CD14-positive monocyte (primary cell): Measurements from ENCODE around the gene RETSAT. TPM values are rescaled to one million over a fixed set of nuclear protein-coding genes. Genes with fewer than 3 reads are reported as not detected.

ENCODE experiments used
- DNase-seq, 3 donors: peaks; one replicate each; pipeline ENCODE4 v3.0.0-alpha.2; 2011 to 2022
- H2AFZ ChIP-seq: 2 replicates; pipeline ENCODE4 v1.6.0; 2012; ENCODE audit warnings: mild to moderate bottlenecking, low read depth, low read length, inconsistent platforms; ENCODE audit not compliant: insufficient read depth, poor library complexity, severe bottlenecking
- H3K27ac ChIP-seq, 2 donors: 1 replicate in 1 of 2; 2 replicates in 1 of 2; pipeline ENCODE4 v1.5.1; 2012 to 2013; ENCODE audit warnings: low read length in 2 of 2, control low read depth in 1 of 2, inconsistent platforms in 1 of 2, low read depth in 1 of 2, mild to moderate bottlenecking in 1 of 2
- H3K27me3 ChIP-seq, 2 donors: one replicate each; pipeline versions ENCODE4 v1.6.0 to v1.6.1; 2011 to 2013; ENCODE audit warnings: low read length in 2 of 2; ENCODE audit not compliant: control insufficient read depth in 2 of 2, insufficient read depth in 2 of 2
- H3K36me3 ChIP-seq, 2 donors: replicated peaks in 1 of 2; 1 replicate in 1 of 2; 2 replicates in 1 of 2; pipeline versions ENCODE4 v1.5.1 to v1.6.1; 2012 to 2013; ENCODE audit warnings: low read length in 2 of 2, control low read depth in 1 of 2, inconsistent platforms in 1 of 2, mild to moderate bottlenecking in 1 of 2; ENCODE audit not compliant: insufficient read depth in 2 of 2, control insufficient read depth in 1 of 2
- H3K4me1 ChIP-seq, 2 donors: 1 replicate in 1 of 2; 2 replicates in 1 of 2; pipeline versions ENCODE4 v1.5.1 to v1.6.1; 2012 to 2013; ENCODE audit warnings: low read length in 2 of 2, control low read depth in 1 of 2, inconsistent platforms in 1 of 2, mild to moderate bottlenecking in 1 of 2, moderate library complexity in 1 of 2; ENCODE audit not compliant: insufficient read depth in 2 of 2, control insufficient read depth in 1 of 2
- H3K4me2 ChIP-seq: replicated peaks from 2 replicates; pipeline ENCODE3; 2012; ENCODE audit warnings: low read length, moderate library complexity, mild to moderate bottlenecking; ENCODE audit not compliant: poor library complexity, severe bottlenecking; ENCODE audit errors: extremely low read depth
- H3K4me3 ChIP-seq, 3 experiments: fragments of 200-600 bp in 1 of 3; sonication (generic) in 1 of 3; replicated peaks in 1 of 3; 1 replicate in 2 of 3; 2 replicates in 1 of 3; pipeline ENCODE4 v1.5.1; 2011 to 2013; ENCODE audit warnings: low read length in 3 of 3, mild to moderate bottlenecking in 3 of 3, control low read depth in 2 of 3, low read depth in 2 of 3, inconsistent platforms in 1 of 3, moderate library complexity in 1 of 3
- H3K79me2 ChIP-seq: 2 replicates; pipeline ENCODE4 v1.6.0; 2012; ENCODE audit warnings: mild to moderate bottlenecking, control low read depth, inconsistent platforms, low read length, moderate library complexity; ENCODE audit not compliant: insufficient read depth
- H3K9ac ChIP-seq: 2 replicates; pipeline ENCODE4 v1.6.0; 2017; ENCODE audit warnings: low read length, mild to moderate bottlenecking; ENCODE audit not compliant: insufficient read depth, poor library complexity, severe bottlenecking
- H3K9me3 ChIP-seq, 2 donors: replicated peaks in 1 of 2; 1 replicate in 1 of 2; 2 replicates in 1 of 2; pipeline versions ENCODE4 v1.5.1 to v1.6.1; 2012 to 2013; ENCODE audit warnings: low read length in 2 of 2, control low read depth in 1 of 2; ENCODE audit not compliant: control insufficient read depth in 1 of 2, insufficient read depth in 1 of 2
- H4K20me1 ChIP-seq: 2 replicates; pipeline ENCODE4 v1.6.0; 2012; ENCODE audit warnings: mild to moderate bottlenecking, low read length, control low read depth, moderate library complexity; ENCODE audit not compliant: insufficient read depth
- H3K27ac Mint-ChIP-seq, 7 donors: one replicate each; pipeline ENCODE4 v1.8.0; 2020; ENCODE audit warnings: mild to moderate bottlenecking in 7 of 7, mixed read lengths in 7 of 7, moderate library complexity in 6 of 7, inconsistent platforms in 2 of 7
- H3K27me3 Mint-ChIP-seq, 3 donors: one replicate each; pipeline ENCODE4 v1.8.0; 2021 to 2022; ENCODE audit warnings: low read depth in 3 of 3, mild to moderate bottlenecking in 3 of 3, mixed read lengths in 3 of 3, moderate library complexity in 3 of 3, inconsistent platforms in 1 of 3
- H3K36me3 Mint-ChIP-seq, 2 donors: one replicate each; pipeline ENCODE4 v1.8.0; 2020; ENCODE audit warnings: mixed read lengths in 2 of 2, inconsistent platforms in 1 of 2, mild to moderate bottlenecking in 1 of 2
- H3K4me1 Mint-ChIP-seq: one replicate; pipeline ENCODE4 v1.8.0; 2020; ENCODE audit warnings: mild to moderate bottlenecking, mixed read lengths
- H3K4me3 Mint-ChIP-seq, 2 donors: one replicate each; pipeline ENCODE4 v1.8.0; 2020; ENCODE audit warnings: mild to moderate bottlenecking in 2 of 2, mixed read lengths in 2 of 2, moderate library complexity in 1 of 2
- H3K9me3 Mint-ChIP-seq, 7 donors: one replicate each; pipeline ENCODE4 v1.8.0; 2020 to 2022; ENCODE audit warnings: mixed read lengths in 7 of 7, mild to moderate bottlenecking in 6 of 7, moderate library complexity in 6 of 7, inconsistent platforms in 2 of 7
- WGBS: methylation state at CpG from one replicate; pipeline ENCODE4 v1.1.5; 2013; ENCODE audit warnings: missing lambda C conversion rate; ENCODE audit not compliant: insufficient coverage; 5-methylcytosine and 5-hydroxymethylcytosine counted together
- intact Hi-C, 2 donors: fragments of 100-400 bp; cut with micrococcal nuclease; formaldehyde crosslinking; loops; one replicate each; pipeline versions ENCODE4 v1.15.0 to v1.15.1; 2023
- polyA plus RNA-seq, 3 donors: library from polyadenylated mRNA; depleted of rRNA in 1 of 3; unstranded in 2 of 3; stranded (reverse) in 1 of 3; fragments of 300-500 nt in 2 of 3; fragments of >200 nt in 1 of 3; fragmentation: Illumina TruSeq in 2 of 3; gene quantifications; 1 replicate in 2 of 3; 2 replicates in 1 of 3; pipeline ENCODE4 v1.2.3, GENCODE V29; 2012 to 2021
- TF ChIP-seq, protein P1 (sequence below): fragments of 200-600 bp; IDR thresholded peaks from one replicate; pipeline ENCODE4 v1.8.0; 2022; ENCODE audit warnings: antibody characterized with exemption, mild to moderate bottlenecking

RETSAT gene
- polyA plus RNA-seq, 3 donors, result 12.4 to 15.8 (median 15.0) TPM

DNA sequence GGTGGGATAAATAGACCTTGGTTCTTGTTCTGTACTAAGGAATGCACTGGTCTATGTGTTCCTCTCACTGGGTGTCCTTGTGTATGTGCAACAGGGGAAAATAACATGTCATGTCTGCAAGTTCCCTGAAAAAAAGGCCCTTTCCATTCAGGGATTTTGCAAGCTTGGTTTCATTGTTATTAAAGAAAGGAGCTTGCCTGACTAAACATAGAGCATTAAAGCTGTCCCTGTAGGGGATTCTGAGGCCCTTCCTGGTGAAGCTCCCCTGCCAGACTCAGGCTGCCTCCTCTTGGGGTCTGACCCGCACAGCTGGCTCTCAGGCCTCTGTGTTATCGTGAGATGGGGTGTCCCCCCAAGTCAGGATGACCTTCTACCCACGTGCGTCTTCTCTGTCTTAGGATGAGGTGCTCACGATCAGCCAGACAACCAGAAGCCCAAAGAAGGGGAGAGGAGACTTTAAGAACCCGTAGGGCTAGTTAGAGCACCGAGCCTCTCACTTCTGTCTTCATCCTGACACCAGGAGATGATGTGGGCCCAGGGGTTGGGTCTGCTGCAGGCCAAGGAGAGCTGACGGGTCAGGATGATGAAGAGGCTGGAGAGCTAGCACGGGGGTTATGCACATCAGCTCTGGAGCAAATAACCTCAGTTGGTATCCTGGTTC, 34.7 kb upstream of the RETSAT start:
- TF ChIP-seq, protein P1, sequence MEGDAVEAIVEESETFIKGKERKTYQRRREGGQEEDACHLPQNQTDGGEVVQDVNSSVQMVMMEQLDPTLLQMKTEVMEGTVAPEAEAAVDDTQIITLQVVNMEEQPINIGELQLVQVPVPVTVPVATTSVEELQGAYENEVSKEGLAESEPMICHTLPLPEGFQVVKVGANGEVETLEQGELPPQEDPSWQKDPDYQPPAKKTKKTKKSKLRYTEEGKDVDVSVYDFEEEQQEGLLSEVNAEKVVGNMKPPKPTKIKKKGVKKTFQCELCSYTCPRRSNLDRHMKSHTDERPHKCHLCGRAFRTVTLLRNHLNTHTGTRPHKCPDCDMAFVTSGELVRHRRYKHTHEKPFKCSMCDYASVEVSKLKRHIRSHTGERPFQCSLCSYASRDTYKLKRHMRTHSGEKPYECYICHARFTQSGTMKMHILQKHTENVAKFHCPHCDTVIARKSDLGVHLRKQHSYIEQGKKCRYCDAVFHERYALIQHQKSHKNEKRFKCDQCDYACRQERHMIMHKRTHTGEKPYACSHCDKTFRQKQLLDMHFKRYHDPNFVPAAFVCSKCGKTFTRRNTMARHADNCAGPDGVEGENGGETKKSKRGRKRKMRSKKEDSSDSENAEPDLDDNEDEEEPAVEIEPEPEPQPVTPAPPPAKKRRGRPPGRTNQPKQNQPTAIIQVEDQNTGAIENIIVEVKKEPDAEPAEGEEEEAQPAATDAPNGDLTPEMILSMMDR, result no peak
- Mint-ChIP-seq H3K27me3 (no peaks in the 10 kb centered on the region), H3K27ac (peak overlapping the region in 3 of 7 donors; percentile 37 to 75 (median 55)), H3K4me3 (no peak overlapping the region), H3K4me1 (peaks cover 6% of the 10 kb centered on the region), H3K36me3 (peaks cover 67 to 99% of the 10 kb centered on the region in 2 donors), H3K9me3 (no peaks in the 10 kb centered on the region)
- Histone ChIP-seq H3K9ac (no peak overlapping the region), H3K4me3 (no peak overlapping the region), H3K9me3 (no peaks in the 10 kb centered on the region), H3K4me1 (peaks cover 0 to 6% of the 10 kb centered on the region in 2 donors), H4K20me1 (peaks cover 31% of the 10 kb centered on the region), H3K27ac (peak overlapping the region in 1 of 2 donors; percentile 38), H2AFZ (no peak overlapping the region), H3K27me3 (no peaks in the 10 kb centered on the region), H3K79me2 (no peaks in the 10 kb centered on the region), H3K4me2 (no peak overlapping the region), H3K36me3 (peaks cover 68 to 99% of the 10 kb centered on the region in 2 donors)
- WGBS, result 84% methylated on average over 5 of the region's 9 CpGs
- intact Hi-C loops, result no loop called here
- no peak for DNase-seq

DNA sequence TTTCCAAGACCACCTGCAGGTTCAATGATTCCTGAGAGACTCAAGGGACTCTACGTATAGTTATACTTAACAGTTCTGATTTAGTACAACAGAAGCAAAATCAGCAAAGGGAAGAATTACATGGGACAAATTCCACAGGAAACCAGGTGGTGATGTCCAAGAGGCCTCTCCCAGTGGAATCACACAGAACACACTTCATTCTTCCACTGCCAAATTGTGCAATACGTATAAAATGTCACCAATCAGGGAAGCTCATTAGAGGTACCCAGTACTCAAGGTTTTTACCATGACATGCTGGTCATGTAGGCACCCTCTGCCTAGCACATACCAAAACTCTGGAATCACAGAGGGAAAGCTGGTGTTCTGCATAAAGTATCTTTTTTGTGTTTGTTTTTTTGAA, 33.4 kb upstream of the RETSAT start:
- H4K20me1 ChIP-seq, result peaks cover 23% of the 10 kb centered on the region
- H3K27me3 ChIP-seq, result no peaks in the 10 kb centered on the region
- Mint-ChIP-seq H3K36me3 (peaks cover 72 to 99% of the 10 kb centered on the region in 2 donors), H3K4me3 (no peak overlapping the region), H3K27me3 (no peaks in the 10 kb centered on the region), H3K4me1 (peaks cover 4% of the 10 kb centered on the region), H3K27ac (no peak overlapping the region), H3K9me3 (no peaks in the 10 kb centered on the region)
- peaks cover 61 to 96% of the 10 kb centered on the region in 2 donors for H3K36me3 ChIP-seq
- H3K4me3 ChIP-seq, result no peak overlapping the region
- TF ChIP-seq, protein P1, result no peak
- H3K4me1 ChIP-seq, result peaks cover 0 to 5% of the 10 kb centered on the region in 2 donors
- WGBS, result 100% methylated on average over 2 of the region's 2 CpGs
- no peaks in the 10 kb centered on the region for H3K79me2 ChIP-seq
- no peaks in the 10 kb centered on the region for H3K9me3 ChIP-seq
- H2AFZ ChIP-seq, result no peak overlapping the region
- no peak for DNase-seq
- no peak overlapping the region for H3K4me2 ChIP-seq
- no peak overlapping the region for H3K9ac ChIP-seq
- peak overlapping the region in 1 of 2 donors; percentile 11 for H3K27ac ChIP-seq
- intact Hi-C loops, result no loop called here
